Left forelimb (tissue), 1 donor: ENCODE measurements around the gene SMYD3.

Experiments
- DNase-seq: peaks from one replicate; pipeline ENCODE4 v3.0.0-alpha.2; 2018; ENCODE audit warnings: low spot score

The SMYD3 gene

GRCh38 chr1:246147524-246148461, 359.3 kb downstream of the SMYD3 start:
- DNase-seq: no peak

- DNase-seq: no peak
Measured at GRCh38 chr1:246146804-246147523, 360.1 kb downstream of the SMYD3 start.

GRCh38 chr1:246145900-246146299, 361.2 kb downstream of the SMYD3 start:
- DNase-seq: no peak

GRCh38 chr1:246144931-246145330, 362.1 kb downstream of the SMYD3 start:
- DNase-seq: no peak

- no peak for DNase-seq
Measured at GRCh38 chr1:246142320-246142893, 364.7 kb downstream of the SMYD3 start.

GRCh38 chr1:246141306-246141705, 365.8 kb downstream of the SMYD3 start:
- DNase-seq: no peak

- DNase-seq: no peak
Measured at GRCh38 chr1:246139745-246140182, 367.3 kb downstream of the SMYD3 start.

- no peak for DNase-seq
Measured at GRCh38 chr1:246138781-246139180, 368.3 kb downstream of the SMYD3 start.

GRCh38 chr1:246136477-246136876, 370.6 kb downstream of the SMYD3 start:
- no peak for DNase-seq

- DNase-seq: no peak
Measured at GRCh38 chr1:246134789-246135188, 372.3 kb downstream of the SMYD3 start.

- DNase-seq: no peak
Measured at GRCh38 chr1:246131095-246131494, 376.0 kb downstream of the SMYD3 start.

- DNase-seq: no peak
Measured at GRCh38 chr1:246128494-246129069, 378.5 kb downstream of the SMYD3 start.

GRCh38 chr1:246126580-246126979, 380.5 kb downstream of the SMYD3 start:
- DNase-seq: no peak

GRCh38 chr1:246122071-246122470, 385.0 kb downstream of the SMYD3 start:
- DNase-seq: no peak

GRCh38 chr1:246121533-246121932, 385.5 kb downstream of the SMYD3 start:
- no peak for DNase-seq

- no peak for DNase-seq
Measured at GRCh38 chr1:246117066-246117791, 389.9 kb downstream of the SMYD3 start.

- DNase-seq: no peak
Measured at GRCh38 chr1:246114369-246114768, 392.7 kb downstream of the SMYD3 start.

- no peak for DNase-seq
Measured at GRCh38 chr1:246113555-246114095, 393.5 kb downstream of the SMYD3 start.

GRCh38 chr1:246111570-246111969, 395.5 kb downstream of the SMYD3 start:
- no peak for DNase-seq

- DNase-seq: no peak
Measured at GRCh38 chr1:246110343-246111219, 396.5 kb downstream of the SMYD3 start.
